GM18873 (cell line): ENCODE data around the gene MICAL1.

ENCODE experiments used
- ATAC-seq: cut with Tn5 transposase; IDR thresholded peaks from one replicate; pipeline ENCODE4 v1.9.1; 2021; ENCODE audit warnings: mild to moderate bottlenecking, moderate library complexity, moderate number of reproducible peaks; ENCODE audit not compliant: unreplicated experiment, low FRiP score

The MICAL1 gene

DNA sequence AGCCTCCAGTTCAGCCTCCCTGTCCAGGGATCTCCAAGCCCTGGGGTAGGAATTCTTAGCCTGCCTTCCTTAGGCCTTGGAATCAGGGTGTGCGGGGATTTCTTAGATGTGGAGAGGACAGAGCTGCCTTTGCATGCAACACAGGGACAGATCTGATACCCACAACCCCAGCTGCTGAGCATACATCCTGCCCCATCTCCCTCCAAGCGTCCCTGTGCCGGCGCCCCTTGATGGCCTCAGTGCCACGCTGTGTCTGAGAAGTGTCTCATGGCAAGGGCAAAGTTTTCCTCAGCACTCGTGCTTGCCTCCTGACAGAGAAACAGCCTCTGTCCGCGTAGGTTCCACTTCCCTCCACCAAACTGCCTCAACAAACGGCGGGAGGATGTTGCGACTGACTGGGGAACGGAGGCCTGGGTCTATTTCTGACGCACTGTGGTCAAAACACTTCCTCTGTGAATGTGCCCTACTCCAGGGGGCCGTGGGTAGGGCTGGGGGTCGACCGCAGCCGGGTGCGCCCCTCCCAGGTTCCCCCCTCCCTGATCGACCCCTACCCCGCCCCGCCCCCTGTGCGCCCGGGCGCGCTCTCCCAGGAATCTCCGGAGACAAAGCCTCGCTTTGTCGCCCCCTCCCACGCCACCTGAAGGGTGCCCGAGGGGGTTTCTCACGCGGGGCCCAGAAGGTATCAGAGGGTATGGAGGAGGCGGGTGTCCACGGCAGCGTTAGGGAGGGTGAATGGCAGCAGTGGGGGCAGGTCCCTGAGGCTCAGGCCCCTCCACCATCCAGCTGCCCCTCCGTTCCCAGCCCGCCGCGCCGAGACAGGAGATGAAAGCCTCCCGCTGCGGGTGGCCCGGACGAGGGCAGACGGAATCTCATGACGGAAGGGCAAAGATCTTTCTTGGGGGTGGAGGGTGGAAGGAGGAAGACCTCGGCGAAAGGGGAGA lies 806 bp downstream of the MICAL1 start:
- peak; percentile 20 for ATAC-seq

DNA sequence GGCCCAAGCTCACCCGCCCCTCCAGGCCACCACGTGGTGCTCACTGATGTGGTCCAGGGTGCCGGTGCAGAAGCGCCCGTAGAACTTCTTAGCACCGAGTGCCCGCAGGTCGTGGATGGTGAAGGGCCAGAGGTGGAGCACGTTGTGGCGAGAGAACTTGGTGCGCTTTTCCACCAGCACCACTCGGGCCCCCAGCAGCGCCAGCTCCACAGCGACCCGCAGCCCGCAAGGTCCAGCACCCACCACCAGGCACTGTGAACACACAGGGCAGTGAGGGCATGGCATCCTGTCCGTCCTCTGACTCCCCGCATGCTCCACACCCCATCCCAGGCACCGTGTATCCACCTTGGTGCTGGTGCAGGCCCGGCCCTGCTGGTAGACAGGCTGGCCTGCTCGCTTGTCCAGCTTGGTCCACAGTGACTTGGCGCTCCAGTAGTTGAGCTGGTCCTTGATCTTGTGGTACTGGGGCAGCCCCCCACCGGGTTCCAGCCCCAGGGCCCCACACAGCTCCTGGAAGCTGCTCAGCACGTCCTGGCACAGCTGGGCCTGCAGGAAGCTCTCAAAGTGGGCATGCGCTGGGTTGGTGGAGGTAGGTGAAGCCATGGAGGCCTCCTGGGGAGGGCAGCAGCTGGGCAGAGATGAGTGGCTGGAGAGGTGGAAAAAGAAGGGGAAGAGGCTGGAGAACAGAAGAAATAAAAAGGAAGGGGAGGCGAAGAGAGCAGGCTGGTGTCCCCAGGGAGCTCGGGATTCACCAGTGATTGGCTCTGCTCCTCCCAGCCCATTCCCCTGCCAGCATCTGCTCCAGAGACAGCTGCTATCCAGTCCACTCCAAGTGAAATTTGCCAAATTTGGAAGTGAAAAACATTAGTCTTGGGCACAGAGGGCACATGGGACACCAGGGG lies 1.7 kb downstream of the MICAL1 start:
- ATAC-seq = no peak

- ATAC-seq = no peak
Observed at GRCh38 chr6:109453156-109453555, 2.4 kb downstream of the MICAL1 start.

GRCh38 chr6:109452181-109452580 lies 3.4 kb downstream of the MICAL1 start:
- no peak for ATAC-seq

DNA sequence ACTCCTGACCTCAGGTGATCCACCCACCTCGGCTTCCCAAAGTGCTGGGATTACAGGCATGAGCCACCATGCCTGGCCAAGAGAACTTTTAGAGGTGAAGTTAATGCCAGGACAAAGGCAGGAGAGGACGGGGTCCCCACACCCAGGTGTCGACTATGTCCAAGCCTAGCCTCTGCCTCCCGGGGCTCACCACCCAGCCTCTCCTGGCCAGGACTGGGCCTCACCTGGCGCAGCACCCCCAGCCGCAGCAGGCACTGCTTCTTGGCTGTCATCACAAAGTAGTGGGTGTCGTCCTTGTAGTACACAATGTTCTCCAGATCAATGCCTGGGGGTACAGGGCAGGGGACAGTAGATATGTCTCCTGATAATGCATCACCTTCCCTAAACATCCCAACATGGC lies 4.2 kb downstream of the MICAL1 start:
- ATAC-seq = no peak

DNA sequence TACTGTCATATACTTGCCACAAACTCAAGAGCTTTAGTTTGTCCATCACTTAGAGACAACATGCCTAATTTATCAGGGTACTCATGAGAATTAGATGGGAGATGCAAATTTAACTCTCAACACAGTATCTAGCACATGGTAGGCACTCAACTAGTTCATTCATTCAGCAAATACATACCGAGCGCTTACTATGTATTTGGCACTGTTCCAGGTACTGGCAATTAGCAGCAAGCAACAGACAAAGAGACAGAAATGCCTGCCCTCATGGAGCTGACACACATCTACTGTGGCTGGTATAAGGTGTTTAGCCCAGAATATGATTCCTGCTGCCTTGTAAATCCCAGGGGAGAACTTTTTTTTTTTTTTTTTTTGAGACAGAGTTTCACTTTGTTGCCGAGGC lies 4.8 kb downstream of the MICAL1 start:
- no peak for ATAC-seq

DNA sequence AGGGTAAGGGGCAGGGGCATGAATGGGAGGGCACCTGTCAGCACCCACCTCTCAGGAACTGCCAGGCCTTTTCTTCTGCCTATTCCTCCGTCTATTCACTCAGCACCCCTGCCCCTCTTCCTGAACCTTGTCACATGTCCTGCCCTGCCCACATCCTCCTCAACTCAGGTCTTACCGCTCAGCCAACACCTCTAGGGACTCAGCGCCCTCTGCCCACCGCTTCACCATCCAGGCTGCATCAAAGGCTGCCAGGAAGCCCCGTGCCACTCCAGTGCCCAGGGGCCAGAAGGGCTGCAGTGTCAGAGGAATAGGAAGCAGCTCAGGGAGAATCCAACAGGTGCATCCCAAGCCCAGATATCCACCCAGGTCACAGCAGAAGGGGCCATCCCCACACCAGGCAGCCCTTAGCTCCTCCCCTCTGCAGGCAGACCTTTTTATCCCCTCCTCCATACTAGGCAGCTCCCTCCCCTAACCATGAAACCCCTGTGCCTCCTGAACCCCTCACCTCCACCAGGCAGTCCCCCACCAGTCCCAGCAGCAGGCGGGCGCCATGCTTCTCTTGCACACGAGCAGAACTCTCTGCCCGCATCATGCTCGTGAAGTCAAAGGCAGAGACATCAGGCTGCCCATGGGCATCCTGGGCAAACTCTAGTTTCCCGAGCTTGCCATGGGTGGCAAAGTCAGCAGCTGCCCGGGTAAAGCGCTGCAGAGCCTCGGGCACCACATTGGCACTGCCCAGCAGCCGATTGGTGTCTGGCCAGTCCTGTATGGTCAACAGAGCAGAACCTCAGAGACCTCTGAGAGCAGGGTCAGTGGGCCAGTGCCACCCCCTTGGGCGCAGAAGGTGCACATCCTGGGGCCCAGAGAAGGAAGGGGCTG lies 5.5 kb downstream of the MICAL1 start:
- no peak for ATAC-seq

- ATAC-seq = no peak
Observed at GRCh38 chr6:109449064-109449794, 6.3 kb downstream of the MICAL1 start.

- no peak for ATAC-seq
Observed at GRCh38 chr6:109448615-109449014, 7.0 kb downstream of the MICAL1 start.

DNA sequence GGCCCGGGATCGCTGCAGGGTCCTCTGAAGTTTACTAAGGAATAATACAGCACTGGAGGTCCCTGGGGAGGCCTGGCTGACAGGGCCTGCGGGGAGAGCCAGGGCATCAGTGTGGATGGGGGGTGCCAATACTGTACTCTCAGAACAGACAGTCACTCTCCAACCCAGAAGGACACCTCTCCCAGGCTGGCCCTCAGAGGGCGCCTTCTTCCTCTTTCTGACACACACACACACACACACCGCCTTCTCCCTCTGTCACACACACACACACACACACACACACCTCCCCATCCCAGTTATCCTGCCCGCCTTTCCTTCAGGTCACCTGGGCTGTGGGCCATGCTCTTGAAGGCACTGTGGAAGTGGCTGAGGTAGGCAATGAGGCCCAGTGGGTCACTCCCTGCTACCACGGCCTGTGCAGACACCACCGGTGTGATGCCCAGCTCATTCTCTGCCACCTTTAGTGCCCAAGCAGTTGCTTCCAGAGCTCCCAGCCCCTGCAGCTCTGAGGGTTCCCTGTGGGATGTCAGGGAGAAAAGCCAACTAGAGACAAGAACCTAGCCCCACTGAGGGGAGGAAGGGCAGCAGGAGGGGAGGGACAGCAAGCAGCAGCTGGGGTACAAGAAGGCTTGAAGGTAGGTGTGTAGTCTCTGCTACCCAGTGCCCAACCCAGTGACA lies 7.6 kb downstream of the MICAL1 start:
- ATAC-seq = no peak

DNA sequence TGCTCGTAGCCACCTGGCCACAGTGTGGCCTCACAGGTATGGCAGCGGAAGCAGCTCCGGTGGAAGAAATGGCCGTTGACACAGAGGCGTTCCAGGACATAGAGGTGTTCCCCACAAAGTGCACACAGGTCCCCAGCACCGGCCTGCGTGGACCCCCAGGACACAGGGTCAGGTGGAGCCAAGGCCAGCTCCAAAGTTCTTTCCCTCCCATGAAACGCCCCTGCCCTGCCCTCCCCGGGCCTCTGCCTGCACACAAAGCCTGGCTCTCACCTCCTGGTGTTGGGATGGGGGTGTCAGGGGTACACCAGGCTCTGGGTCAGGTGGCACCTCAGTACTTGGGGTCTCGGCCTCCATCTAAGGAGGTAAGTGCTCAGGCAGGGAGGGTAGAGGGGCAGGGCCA lies 8.5 kb downstream of the MICAL1 start:
- no peak for ATAC-seq

GRCh38 chr6:109446541-109446940 lies 9.0 kb downstream of the MICAL1 start:
- no peak for ATAC-seq

GRCh38 chr6:109446072-109446471 lies 9.5 kb downstream of the MICAL1 start:
- ATAC-seq = no peak

DNA sequence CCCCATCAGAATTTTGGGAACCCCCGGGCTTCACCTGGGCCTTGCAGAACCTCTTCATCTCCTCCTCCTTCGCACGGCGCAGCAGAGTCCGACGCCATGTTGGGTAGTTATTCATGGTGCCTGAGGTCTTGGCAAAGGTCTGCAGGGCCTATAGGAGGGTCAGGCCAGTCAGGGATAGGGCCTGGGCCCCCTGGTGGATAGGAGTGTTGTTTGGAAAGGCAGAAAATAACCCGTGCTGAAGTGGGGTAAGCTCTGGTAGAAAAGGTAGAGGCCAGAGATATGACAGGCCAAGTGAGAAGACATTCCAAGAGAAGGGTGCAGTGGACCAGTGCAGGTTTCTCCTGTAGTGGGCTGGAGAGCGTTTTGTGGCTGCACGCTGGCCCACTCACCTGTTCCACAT lies 10.2 kb downstream of the MICAL1 start:
- ATAC-seq = no peak

DNA sequence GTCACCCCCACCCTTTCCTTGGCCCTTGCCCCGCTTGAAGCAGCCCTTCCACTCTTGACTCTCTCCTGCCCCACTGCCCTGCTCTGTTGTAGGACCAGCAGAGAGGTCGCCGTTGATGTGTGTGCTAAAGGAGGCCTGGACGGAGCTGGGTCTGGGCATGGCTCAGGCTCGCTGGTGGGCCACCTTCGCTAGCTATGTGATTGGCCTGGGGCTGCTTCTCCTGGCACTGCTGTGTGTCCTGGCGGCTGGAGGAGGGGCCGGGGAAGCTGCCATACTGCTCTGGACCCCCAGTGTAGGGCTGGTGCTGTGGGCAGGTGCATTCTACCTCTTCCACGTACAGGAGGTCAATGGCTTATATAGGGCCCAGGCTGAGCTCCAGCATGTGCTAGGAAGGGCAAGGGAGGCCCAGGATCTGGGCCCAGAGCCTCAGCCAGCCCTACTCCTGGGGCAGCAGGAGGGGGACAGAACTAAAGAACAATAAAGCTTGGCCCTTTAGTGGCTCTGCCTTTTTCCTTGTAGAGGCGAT lies 12.1 kb downstream of the MICAL1 start:
- ATAC-seq = no peak

DNA sequence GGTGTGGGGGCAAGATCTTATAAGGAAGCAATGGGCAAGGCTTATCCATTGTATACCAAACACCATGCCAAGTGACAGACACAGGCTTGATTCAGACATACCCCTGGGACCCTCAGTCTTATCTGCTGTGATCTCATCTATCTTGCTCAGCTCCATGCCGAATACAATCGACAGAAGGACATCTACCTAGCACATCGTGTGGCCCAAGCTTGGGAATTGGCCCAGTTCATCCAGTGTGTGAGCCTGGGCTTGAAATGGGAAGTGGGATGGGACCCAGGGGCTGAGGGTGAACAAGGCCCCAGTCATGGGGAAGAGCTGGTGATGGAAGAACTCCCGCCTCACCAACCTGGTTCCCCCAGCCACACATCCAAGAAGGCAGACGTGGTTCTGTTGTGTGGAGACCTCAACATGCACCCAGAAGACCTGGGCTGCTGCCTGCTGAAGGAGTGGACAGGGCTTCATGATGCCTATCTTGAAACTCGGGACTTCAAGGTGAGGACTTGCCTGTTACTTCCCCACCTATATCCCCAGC lies 13.1 kb downstream of the MICAL1 start:
- no peak for ATAC-seq

DNA sequence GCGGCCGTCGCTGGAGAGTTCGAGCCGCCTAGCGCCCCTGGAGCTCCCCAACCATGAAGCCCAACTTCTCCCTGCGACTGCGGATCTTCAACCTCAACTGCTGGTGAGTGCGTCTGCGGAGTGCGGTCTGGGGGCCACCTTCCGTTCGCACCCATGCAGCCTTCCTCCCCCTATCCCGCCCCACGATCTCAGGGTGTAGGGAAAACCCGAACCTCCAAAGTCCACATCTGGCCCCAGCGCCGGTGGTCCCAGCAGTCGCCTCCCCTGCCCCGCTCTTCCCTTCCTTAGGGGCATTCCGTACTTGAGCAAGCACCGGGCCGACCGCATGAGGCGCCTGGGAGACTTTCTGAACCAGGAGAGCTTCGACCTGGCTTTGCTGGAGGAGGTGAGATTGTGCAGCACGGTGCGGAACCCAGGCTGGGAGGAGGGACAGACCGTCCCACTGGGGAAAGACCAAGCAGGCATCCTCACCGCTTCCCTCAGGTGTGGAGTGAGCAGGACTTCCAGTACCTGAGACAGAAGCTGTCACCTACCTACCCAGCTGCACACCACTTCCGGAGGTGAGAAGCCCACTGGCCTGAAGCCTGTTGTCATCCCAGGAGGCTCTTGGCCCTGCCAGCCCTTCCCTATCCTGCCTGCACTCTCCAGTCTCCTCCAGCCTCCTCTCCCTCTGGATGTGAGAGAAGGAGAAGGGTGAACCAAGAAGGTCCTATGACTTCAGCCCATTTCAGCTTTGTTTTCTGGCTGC lies 14.3 kb downstream of the MICAL1 start:
- ATAC-seq = peak; percentile 24
